Dedifferentiated amniotic fluid mesenchymal stem cell (primary cell): Measurements from ENCODE around the gene TMEM72.
A peak's percentile ranks its signal among the peaks of the same experiment; 100 is the strongest.

Source experiments
- DNase-seq: peaks from one replicate; pipeline ENCODE4 v3.0.0-alpha.2; 2016; ENCODE audit errors: extremely low spot score

Gene TMEM72

GRCh38 chr10:44966816-44967509 lies 55.8 kb downstream of the TMEM72 start:
- no peak for DNase-seq

DNA sequence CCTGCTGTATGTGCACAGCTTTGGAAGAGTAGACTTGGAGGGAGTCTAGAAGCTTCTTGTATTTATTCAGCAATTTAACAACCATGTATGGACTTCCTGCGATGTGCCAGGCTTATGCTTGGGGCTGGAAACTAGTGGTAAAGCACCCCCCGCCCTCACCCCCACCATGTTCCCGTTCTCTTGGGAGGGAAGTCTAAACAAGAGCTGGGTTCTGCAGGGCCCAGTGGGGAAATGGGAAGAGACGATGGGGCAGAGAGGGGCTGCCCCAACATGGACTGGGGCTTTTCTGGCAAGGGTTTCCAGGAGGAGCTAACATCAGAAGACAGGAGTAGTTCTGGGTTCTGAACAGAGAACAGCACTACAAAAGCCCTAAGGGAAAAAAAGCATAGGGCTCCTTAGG lies 56.5 kb downstream of the TMEM72 start:
- DNase-seq = no peak

DNA sequence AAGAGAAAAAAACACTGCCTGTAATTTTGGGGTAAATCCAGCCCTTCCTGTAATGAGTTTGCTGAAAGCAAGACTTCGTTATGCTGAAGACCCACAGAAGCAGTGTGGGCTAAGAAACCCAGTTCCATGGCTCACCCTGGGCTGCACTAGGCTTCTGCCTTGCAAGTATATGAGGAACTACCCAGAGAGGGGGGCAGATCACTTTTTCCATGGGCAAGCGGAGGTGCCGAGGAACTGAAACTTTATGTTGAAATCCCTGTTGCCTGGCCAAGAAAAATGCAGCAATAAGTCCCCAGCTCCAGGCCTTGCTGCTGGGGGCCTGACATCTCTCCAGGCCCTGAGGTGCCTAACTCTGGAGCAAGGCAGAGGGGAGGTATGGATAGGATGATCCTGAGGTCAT lies 57.0 kb downstream of the TMEM72 start:
- no peak for DNase-seq

GRCh38 chr10:44968500-44969400 lies 57.6 kb downstream of the TMEM72 start:
- no peak for DNase-seq

DNA sequence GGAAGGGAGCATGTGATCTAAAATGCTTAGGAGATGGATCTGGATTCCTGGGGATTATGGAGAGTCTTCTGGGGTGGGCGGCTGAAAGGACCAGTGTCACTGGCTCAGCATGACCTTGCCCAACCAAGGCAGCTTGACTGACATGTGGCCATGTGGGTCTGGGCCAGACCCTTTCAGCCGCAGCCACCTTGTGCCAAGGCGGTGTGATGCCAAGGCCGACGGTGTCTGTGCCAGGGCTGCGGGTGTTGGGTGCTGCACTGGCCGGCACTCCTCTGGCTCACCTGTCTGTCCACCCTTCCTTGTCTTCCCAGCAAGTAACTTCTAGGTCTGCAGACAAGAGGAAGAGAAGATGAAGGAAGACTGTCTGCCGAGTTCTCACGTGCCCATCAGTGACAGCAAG lies 58.7 kb downstream of the TMEM72 start:
- DNase-seq = no peak

GRCh38 chr10:44970812-44971395 lies 59.8 kb downstream of the TMEM72 start:
- no peak for DNase-seq

DNA sequence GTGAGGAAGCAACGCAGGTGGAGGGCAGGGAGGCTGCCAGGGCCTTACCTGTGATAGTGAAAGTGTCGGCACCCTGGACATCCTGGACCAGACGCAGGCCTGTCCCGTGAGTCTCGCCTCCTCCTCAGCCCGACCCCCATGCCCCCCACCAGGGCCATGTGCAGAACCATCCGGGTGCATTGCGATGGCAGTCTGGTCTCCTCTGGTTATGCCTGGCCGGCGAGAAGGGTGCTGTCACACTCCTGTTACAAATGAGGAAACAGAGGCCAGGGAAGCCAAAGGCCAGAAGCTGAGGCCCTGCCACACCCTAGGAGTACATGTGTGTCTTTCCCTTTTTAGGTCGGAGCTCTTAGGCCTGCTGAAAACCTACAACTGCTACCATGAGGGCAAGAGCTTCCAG lies 60.3 kb downstream of the TMEM72 start:
- no peak for DNase-seq

GRCh38 chr10:44971935-44972757 lies 61.0 kb downstream of the TMEM72 start:
- DNase-seq = no peak

DNA sequence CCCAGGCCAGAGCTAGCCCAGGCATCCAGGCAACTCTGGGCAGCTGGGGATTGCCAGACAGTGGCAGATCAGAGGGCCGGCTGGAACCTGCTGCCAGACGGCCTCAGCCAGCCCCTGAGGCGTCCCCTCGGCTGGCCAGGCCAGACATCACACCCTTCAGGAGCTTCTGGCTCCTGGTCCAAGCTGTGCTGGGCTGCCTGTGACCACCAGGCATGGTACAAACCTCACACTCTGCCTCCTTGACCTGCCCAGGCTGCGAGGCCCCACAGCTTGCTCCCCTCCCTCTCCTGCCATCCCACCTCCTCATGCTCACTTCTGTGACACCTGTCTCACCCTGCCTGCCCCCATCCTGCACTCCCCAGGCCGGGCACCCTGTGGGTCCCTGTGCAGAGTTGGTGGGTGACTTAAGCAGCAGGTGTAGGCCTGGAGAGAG lies 61.8 kb downstream of the TMEM72 start:
- no peak for DNase-seq

- DNase-seq = no peak
Measured at GRCh38 chr10:44973323-44974081, 62.4 kb downstream of the TMEM72 start.

- no peak for DNase-seq
Measured at GRCh38 chr10:44974082-44974627, 63.0 kb downstream of the TMEM72 start.

DNA sequence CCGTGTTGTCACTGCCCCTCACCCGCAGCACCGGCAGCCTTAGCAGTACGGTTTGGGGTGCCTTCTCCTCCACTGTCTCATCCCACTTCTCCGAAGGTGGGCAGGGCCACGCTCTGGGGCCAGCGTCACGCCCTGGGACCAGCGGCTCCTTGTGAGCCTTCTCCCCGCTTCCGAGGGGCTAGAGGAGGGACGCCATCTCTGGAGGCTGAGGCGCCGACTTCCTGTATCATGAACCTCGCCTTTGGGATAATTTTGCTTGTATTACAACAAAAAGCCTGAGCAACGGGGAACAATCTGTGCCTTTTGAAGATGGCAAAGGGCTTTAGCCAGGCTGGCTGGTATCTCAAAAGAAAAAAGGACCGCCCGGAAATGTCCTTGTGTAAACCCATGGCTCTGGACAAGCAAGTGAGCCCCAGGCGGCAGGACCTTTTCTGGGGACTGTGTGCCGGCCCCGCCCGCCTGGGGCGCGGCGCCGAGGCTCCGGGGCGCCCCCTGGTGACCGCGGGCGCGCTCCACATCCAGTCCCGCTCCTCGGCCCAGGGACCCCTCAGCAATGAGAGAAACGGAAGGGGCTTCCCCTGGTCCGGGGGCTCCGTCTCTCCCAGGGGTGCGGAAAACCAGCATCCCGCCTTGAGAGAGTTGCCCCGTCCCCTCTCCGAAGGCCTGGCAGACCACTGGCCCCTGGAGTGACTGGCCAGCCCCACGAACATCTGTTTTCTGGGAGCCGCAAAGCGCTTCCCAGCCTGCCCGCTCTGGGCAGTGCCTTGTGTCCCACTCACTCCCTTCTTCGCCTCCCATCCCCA lies 63.7 kb downstream of the TMEM72 start:
- DNase-seq = peak; percentile 44

GRCh38 chr10:44975431-44976331 lies 64.5 kb downstream of the TMEM72 start:
- peak; percentile 52 for DNase-seq

DNA sequence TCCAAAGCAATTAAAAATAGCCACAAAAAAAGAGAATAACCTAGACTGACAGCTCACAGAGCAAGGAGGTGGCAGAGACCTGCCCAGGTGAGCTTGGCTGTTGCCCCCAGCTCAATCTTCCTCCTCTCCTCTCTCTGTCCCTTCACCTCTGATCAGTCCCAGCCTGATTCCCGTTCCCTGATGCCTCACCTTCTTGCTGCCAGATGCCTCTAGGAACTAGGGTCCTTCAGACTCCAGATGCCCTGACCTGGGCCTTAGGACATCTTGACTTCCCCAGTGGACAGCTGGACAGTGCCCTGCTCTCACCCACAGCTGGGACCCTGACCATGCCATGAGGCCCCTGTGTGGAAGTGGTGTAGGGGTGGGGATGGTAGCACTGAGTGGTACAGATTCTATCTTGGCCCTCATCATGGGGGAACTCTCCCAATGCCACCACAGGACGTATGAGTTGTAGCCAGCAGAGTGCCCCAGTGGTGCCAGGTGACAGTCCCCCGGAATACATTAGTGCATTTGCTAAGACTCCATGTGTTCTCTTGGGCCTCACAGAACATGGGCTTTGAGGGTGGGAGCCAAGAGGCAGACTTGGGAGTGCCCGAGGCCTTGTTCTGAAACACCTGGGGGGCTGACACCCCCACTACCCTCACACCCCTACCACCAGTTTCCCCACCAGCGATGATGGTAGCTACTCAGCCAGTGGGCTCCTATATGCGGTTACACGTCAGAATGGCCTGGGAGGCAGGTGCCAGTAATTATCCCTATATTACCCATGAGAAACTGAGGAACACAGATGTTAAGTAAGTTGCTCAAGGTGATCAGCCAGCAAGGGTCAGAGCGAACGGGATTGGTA lies 65.4 kb downstream of the TMEM72 start:
- DNase-seq = no peak

GRCh38 chr10:44977287-44978212 lies 66.4 kb downstream of the TMEM72 start:
- no peak for DNase-seq

GRCh38 chr10:44978213-44978569 lies 67.1 kb downstream of the TMEM72 start:
- DNase-seq = no peak
